Left lung (tissue), 10 donors: ENCODE results near the gene TPK1. TPM values are rescaled to one million over a fixed set of nuclear protein-coding genes. Genes with fewer than 3 reads are reported as not detected.

Source experiments
- ATAC-seq: fragments of 200-7000 bp; cut with Tn5 transposase; one replicate; pipeline ENCODE4 v1.9.1; 2020; ENCODE audit warnings: moderate library complexity
- DNase-seq, 4 donors: peaks; one replicate each; pipeline ENCODE4 v3.0.0-alpha.2; 2013 to 2020
- H3K27ac ChIP-seq, 2 donors: fragments of 200-600 bp; sonication (generic) in 1 of 2; one replicate each; pipeline versions ENCODE4 v1.5.0 to v1.8.0; 2020 to 2021
- H3K27me3 ChIP-seq, 2 donors: fragments of 200-600 bp; sonication (generic) in 1 of 2; one replicate each; pipeline versions ENCODE4 v1.5.0 to v1.8.0; 2020 to 2021
- H3K36me3 ChIP-seq, 2 donors: fragments of 200-600 bp; sonication (generic) in 1 of 2; one replicate each; pipeline versions ENCODE4 v1.5.0 to v1.8.0; 2020 to 2021
- H3K4me1 ChIP-seq, 2 donors: fragments of 200-600 bp; one replicate each; pipeline ENCODE4 v1.8.0; 2021
- H3K4me3 ChIP-seq, 2 donors: fragments of 200-600 bp; sonication (generic) in 1 of 2; one replicate each; pipeline versions ENCODE4 v1.5.0 to v1.8.0; 2020 to 2021; ENCODE audit warnings: mild to moderate bottlenecking in 1 of 2
- H3K9me3 ChIP-seq, 2 donors: fragments of 200-600 bp; sonication (generic) in 1 of 2; one replicate each; pipeline versions ENCODE4 v1.5.0 to v1.8.0; 2020 to 2021
- CTCF ChIP-seq, 2 donors: fragments of 200-600 bp; sonication (generic) in 1 of 2; IDR thresholded peaks; one replicate each; pipeline versions ENCODE4 v1.5.0 to v1.8.0; 2021; ENCODE audit warnings: antibody characterized with exemption in 2 of 2
- intact Hi-C, 2 donors: fragments of 100-400 bp; cut with DNase I; formaldehyde crosslinking; loops; one replicate each; pipeline versions ENCODE4 v1.11.2 to v1.14.2; 2022
- polyA plus RNA-seq, 6 donors: library from polyadenylated mRNA; unstranded; fragments of 120-200 nt; gene quantifications; one replicate each; pipeline ENCODE4 v1.2.1, GENCODE V29; 2013; ENCODE audit not compliant: insufficient read length in 6 of 6
- total RNA-seq, 2 donors: library from RNA; stranded (reverse); fragmentation: NEBNext Ultra II Directional; extraction: Animal tissue kit (Norgen Biotek cat#: 25700); gene quantifications; one replicate each; pipeline ENCODE4 v1.2.1, GENCODE V29; 2021
- donor health status: DM: no; HTN: yes; CAD: no.
- donor health status: DM: no; HTN: no; CAD: no.

Gene TPK1
- total and polyA plus RNA-seq, 8 donors = 4.1 to 15.5 (median 4.8) TPM

- intact Hi-C loops = no loop called here
- DNase-seq = no peak
- H3K36me3 ChIP-seq = no peaks in the 10 kb centered on the region
Measured at GRCh38 chr7:144777005-144777839, 58.6 kb downstream of the TPK1 start.

GRCh38 chr7:144776447-144776846 is 59.4 kb downstream of the TPK1 start:
- H3K4me1 ChIP-seq = no peaks in the 10 kb centered on the region
- no peaks in the 10 kb centered on the region for H3K27me3 ChIP-seq
- no peak for TF ChIP-seq CTCF (IDR thresholded peaks at IDR 0.05)
- H3K4me3 ChIP-seq = no peak overlapping the region
- ATAC-seq (no peak), DNase-seq (no peak)
- H3K9me3 ChIP-seq = no peaks in the 10 kb centered on the region
- intact Hi-C loops = no loop called here
- H3K36me3 ChIP-seq = no peaks in the 10 kb centered on the region
- H3K27ac ChIP-seq = no peak overlapping the region

More at GRCh38 chr7:144777005-144777839, 58.6 kb downstream of the TPK1 start:
- H3K27me3 ChIP-seq = no peaks in the 10 kb centered on the region
- H3K4me1 ChIP-seq = no peaks in the 10 kb centered on the region
- no peak for ATAC-seq
- H3K27ac ChIP-seq = no peak overlapping the region
- no peaks in the 10 kb centered on the region for H3K9me3 ChIP-seq
- no peak for TF ChIP-seq CTCF (IDR thresholded peaks at IDR 0.05)
- no peak overlapping the region for H3K4me3 ChIP-seq

GRCh38 chr7:144775749-144776148 is 60.1 kb downstream of the TPK1 start:
- DNase-seq = no peak
- H3K4me3 ChIP-seq = no peak overlapping the region
- no peaks in the 10 kb centered on the region for H3K27me3 ChIP-seq

GRCh38 chr7:144771927-144772326 is 63.9 kb downstream of the TPK1 start:
- Histone ChIP-seq H3K36me3 (no peaks in the 10 kb centered on the region), H3K4me1 (no peaks in the 10 kb centered on the region), H3K9me3 (no peaks in the 10 kb centered on the region), H3K27me3 (no peaks in the 10 kb centered on the region), H3K27ac (no peak overlapping the region), H3K4me3 (no peak overlapping the region)
- no peak for TF ChIP-seq CTCF (IDR thresholded peaks at IDR 0.05)
- no peak for ATAC-seq
- no peak for DNase-seq
- intact Hi-C loops = no loop called here

More at GRCh38 chr7:144775749-144776148, 60.1 kb downstream of the TPK1 start:
- H3K36me3 ChIP-seq = no peaks in the 10 kb centered on the region
- TF ChIP-seq CTCF (IDR thresholded peaks at IDR 0.05) = no peak
- intact Hi-C loops = no loop called here
- no peaks in the 10 kb centered on the region for H3K9me3 ChIP-seq
- no peaks in the 10 kb centered on the region for H3K4me1 ChIP-seq
- no peak for ATAC-seq
- no peak overlapping the region for H3K27ac ChIP-seq

GRCh38 chr7:144771174-144771573 is 64.7 kb downstream of the TPK1 start:
- ATAC-seq = no peak
- no peak for DNase-seq
- no peaks in the 10 kb centered on the region for H3K36me3 ChIP-seq
- no peaks in the 10 kb centered on the region for H3K9me3 ChIP-seq
- no peak overlapping the region for H3K27ac ChIP-seq
- H3K4me3 ChIP-seq = no peak overlapping the region
- H3K27me3 ChIP-seq = no peaks in the 10 kb centered on the region
- TF ChIP-seq CTCF (IDR thresholded peaks at IDR 0.05) = no peak
- no peaks in the 10 kb centered on the region for H3K4me1 ChIP-seq
- intact Hi-C loops = no loop called here
